ENCODE data around the gene TRIM41.

The TRIM41 gene

DNA sequence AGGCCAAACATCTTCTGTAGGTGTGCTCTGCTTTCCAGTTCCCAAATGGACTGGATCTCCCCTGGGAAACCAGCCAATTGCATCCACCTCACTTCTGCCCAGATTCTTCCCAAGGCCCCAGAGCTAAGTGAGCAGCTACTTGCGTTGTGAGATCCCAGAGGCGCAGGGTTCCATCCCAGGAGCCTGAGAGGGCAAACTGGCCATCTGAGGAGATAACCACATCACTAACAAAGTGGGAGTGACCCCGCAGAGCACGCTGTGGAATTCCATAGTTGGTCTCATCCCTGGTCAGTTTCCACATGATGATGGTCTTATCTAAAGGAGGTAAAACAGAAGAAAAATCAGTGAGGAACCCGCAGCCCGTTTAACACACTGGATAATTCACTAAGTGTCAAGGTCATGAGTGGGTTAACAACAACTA lies 19.0 kb downstream of the TRIM41 start:
- TF ChIP-seq, protein P1, sequence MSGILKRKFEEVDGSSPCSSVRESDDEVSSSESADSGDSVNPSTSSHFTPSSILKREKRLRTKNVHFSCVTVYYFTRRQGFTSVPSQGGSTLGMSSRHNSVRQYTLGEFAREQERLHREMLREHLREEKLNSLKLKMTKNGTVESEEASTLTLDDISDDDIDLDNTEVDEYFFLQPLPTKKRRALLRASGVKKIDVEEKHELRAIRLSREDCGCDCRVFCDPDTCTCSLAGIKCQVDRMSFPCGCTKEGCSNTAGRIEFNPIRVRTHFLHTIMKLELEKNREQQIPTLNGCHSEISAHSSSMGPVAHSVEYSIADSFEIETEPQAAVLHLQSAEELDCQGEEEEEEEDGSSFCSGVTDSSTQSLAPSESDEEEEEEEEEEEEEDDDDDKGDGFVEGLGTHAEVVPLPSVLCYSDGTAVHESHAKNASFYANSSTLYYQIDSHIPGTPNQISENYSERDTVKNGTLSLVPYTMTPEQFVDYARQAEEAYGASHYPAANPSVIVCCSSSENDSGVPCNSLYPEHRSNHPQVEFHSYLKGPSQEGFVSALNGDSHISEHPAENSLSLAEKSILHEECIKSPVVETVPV (CRISPR knock-in tag; IDR thresholded peaks at IDR 0.05) = no peak
- TF ChIP-seq ZFP3 (CRISPR knock-in tag; IDR thresholded peaks at IDR 0.05) = 0 out of 2 replicates have a peak, but pooled peaks have one; percentile 45
- TF ChIP-seq ZFP30 (CRISPR knock-in tag; IDR thresholded peaks at IDR 0.05) = no peak
- TF ChIP-seq, protein P2, sequence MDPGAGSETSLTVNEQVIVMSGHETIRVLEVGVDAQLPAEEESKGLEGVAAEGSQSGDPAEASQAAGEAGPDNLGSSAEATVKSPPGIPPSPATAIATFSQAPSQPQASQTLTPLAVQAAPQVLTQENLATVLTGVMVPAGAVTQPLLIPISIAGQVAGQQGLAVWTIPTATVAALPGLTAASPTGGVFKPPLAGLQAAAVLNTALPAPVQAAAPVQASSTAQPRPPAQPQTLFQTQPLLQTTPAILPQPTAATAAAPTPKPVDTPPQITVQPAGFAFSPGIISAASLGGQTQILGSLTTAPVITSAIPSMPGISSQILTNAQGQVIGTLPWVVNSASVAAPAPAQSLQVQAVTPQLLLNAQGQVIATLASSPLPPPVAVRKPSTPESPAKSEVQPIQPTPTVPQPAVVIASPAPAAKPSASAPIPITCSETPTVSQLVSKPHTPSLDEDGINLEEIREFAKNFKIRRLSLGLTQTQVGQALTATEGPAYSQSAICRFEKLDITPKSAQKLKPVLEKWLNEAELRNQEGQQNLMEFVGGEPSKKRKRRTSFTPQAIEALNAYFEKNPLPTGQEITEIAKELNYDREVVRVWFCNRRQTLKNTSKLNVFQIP (CRISPR knock-in tag; IDR thresholded peaks at IDR 0.05; ENCODE audit: borderline replicate concordance, low read depth) = no peak
- ATAC-seq = no peak

DNA sequence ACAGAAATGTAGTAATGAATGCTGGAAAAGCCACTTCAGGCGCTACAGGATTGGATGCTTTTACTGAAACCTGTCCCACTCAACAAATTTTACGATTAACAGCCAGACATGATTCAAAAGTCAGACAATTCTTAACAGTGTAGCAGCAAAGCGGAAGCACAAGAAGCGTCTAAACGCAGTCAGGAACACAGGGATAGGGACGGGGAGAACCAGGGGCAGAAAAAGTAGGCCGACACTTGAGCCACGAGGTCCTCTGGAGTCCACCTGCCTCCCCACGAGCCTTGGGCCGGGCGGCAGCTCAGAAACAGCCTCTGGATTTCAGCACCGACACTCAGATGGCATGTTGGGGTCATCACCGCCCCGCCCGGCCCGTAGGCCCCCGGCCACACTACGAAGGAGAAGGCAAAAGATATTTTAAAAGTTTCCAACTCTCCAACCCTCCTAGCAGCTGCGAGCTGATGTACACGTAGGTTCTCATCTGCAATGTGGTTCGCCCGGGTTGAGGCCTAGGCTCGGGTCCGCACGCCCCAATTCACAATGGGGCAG lies 20.0 kb downstream of the TRIM41 start:
- ATAC-seq = no peak
- TF ChIP-seq ESRRG (CRISPR knock-in tag; IDR thresholded peaks at IDR 0.05) (no peak), ZC3H10 (CRISPR knock-in tag; IDR thresholded peaks at IDR 0.05) (no peak), PPARA (CRISPR knock-in tag; IDR thresholded peaks at IDR 0.05; ENCODE audit: borderline replicate concordance) (no peak), ARNTL (CRISPR knock-in tag; IDR thresholded peaks at IDR 0.05; ENCODE audit: borderline replicate concordance, low read depth) (no peak), OSR1 (CRISPR knock-in tag; IDR thresholded peaks at IDR 0.05) (no peak), GLIS3 (CRISPR knock-in tag; IDR thresholded peaks at IDR 0.05) (no peak; the same call in 1 of the 2 replicates), ZNF70 (CRISPR knock-in tag; IDR thresholded peaks at IDR 0.05) (no peak), ISL1 (CRISPR knock-in tag; IDR thresholded peaks at IDR 0.05) (no peak), TCF4 (CRISPR knock-in tag; IDR thresholded peaks at IDR 0.05; ENCODE audit: borderline replicate concordance) (no peak), CSDC2 (CRISPR knock-in tag; IDR thresholded peaks at IDR 0.05) (no peak)
- TF ChIP-seq, protein P2 (CRISPR knock-in tag; IDR thresholded peaks at IDR 0.05; ENCODE audit: borderline replicate concordance, low read depth) = no peak

DNA sequence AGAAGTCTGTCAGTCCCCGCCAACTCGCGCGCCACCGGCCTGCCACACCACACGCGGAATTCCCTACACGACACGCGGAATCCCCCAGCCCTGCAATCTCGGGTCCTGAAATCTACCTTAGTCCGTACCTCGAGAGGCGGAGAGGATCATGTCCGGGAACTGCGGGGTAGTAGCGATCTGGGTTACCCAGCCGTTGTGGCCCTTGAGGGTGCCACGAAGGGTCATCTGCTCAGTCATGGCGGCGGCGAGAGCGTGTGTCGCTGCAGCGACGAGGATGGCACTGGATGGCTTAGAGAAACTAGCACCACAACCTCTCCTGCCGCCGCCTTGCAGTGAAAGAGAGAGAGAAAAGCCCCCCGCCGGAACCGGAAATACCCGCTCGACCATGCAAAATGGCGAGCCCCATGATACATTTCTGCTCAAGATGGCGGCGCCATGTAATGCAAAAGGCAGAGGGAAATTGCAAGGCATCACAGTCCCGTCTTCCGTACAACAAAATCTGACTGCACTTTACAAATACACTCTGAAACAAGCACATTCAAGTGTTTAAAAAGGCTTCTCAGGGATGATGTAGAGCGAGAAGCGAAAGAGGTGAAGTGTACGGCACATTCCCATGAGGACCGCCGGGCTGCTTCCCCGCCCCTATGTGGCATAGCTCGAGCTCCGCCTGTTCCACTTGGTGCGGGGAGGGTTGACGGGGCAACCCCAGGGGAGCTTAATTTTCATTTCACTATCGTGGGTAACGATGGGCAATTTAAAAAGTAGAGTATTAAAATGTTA lies 20.7 kb downstream of the TRIM41 start, which contains the start of gene RACK1:
Gene RACK1, minus strand, starts transcription at position 343 of the 780 bp plus-strand sequence. Its CDS starts 106 bp downstream, at position 237.
- TF ChIP-seq ZC3H10 (CRISPR knock-in tag; IDR thresholded peaks at IDR 0.05) (no peak), ZFP30 (CRISPR knock-in tag; IDR thresholded peaks at IDR 0.05) (no peak), OSR1 (CRISPR knock-in tag; IDR thresholded peaks at IDR 0.05) (no peak), ZNF8 (CRISPR knock-in tag; IDR thresholded peaks at IDR 0.05) (no peak), CSDC2 (CRISPR knock-in tag; IDR thresholded peaks at IDR 0.05) (no peak), BACH2 (CRISPR knock-in tag; IDR thresholded peaks at IDR 0.05; ENCODE audit: borderline replicate concordance) (no peak), ARNTL (CRISPR knock-in tag; IDR thresholded peaks at IDR 0.05; ENCODE audit: borderline replicate concordance, low read depth) (no peak), ESRRG (CRISPR knock-in tag; IDR thresholded peaks at IDR 0.05) (0 out of 2 replicates have a peak, but pooled peaks have one; percentile 11), RARB (CRISPR knock-in tag; IDR thresholded peaks at IDR 0.05) (no peak)
- TF ChIP-seq, protein P3, sequence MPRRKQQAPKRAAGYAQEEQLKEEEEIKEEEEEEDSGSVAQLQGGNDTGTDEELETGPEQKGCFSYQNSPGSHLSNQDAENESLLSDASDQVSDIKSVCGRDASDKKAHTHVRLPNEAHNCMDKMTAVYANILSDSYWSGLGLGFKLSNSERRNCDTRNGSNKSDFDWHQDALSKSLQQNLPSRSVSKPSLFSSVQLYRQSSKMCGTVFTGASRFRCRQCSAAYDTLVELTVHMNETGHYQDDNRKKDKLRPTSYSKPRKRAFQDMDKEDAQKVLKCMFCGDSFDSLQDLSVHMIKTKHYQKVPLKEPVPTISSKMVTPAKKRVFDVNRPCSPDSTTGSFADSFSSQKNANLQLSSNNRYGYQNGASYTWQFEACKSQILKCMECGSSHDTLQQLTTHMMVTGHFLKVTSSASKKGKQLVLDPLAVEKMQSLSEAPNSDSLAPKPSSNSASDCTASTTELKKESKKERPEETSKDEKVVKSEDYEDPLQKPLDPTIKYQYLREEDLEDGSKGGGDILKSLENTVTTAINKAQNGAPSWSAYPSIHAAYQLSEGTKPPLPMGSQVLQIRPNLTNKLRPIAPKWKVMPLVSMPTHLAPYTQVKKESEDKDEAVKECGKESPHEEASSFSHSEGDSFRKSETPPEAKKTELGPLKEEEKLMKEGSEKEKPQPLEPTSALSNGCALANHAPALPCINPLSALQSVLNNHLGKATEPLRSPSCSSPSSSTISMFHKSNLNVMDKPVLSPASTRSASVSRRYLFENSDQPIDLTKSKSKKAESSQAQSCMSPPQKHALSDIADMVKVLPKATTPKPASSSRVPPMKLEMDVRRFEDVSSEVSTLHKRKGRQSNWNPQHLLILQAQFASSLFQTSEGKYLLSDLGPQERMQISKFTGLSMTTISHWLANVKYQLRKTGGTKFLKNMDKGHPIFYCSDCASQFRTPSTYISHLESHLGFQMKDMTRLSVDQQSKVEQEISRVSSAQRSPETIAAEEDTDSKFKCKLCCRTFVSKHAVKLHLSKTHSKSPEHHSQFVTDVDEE (CRISPR knock-in tag; IDR thresholded peaks at IDR 0.05) = no peak; the same call in 1 of the 2 replicates
- TF ChIP-seq, protein P1 (CRISPR knock-in tag; IDR thresholded peaks at IDR 0.05) = no peak
- TF ChIP-seq, protein P2 (CRISPR knock-in tag; IDR thresholded peaks at IDR 0.05; ENCODE audit: borderline replicate concordance, low read depth) = 0 out of 2 replicates have a peak, but pooled peaks have one; percentile 60
- TF ChIP-seq, protein P4, sequence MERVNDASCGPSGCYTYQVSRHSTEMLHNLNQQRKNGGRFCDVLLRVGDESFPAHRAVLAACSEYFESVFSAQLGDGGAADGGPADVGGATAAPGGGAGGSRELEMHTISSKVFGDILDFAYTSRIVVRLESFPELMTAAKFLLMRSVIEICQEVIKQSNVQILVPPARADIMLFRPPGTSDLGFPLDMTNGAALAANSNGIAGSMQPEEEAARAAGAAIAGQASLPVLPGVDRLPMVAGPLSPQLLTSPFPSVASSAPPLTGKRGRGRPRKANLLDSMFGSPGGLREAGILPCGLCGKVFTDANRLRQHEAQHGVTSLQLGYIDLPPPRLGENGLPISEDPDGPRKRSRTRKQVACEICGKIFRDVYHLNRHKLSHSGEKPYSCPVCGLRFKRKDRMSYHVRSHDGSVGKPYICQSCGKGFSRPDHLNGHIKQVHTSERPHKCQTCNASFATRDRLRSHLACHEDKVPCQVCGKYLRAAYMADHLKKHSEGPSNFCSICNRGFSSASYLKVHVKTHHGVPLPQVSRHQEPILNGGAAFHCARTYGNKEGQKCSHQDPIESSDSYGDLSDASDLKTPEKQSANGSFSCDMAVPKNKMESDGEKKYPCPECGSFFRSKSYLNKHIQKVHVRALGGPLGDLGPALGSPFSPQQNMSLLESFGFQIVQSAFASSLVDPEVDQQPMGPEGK (CRISPR knock-in tag; IDR thresholded peaks at IDR 0.05; ENCODE audit: borderline replicate concordance) = 0 out of 2 replicates have a peak, but pooled peaks have one; percentile 46
- ATAC-seq = peak; percentile 66

Data from SK-N-SH treated with all-trans-retinoic acid at 6 μM for 48 hours (cell line).